ENCODE data around the gene TMEM39A. TPM values are rescaled to one million over a fixed set of nuclear protein-coding genes. Genes with fewer than 3 reads are reported as not detected.

Gene TMEM39A
- total RNA-seq, 2 experiments from 2014 or later: 54.1 to 58.0 TPM

DNA sequence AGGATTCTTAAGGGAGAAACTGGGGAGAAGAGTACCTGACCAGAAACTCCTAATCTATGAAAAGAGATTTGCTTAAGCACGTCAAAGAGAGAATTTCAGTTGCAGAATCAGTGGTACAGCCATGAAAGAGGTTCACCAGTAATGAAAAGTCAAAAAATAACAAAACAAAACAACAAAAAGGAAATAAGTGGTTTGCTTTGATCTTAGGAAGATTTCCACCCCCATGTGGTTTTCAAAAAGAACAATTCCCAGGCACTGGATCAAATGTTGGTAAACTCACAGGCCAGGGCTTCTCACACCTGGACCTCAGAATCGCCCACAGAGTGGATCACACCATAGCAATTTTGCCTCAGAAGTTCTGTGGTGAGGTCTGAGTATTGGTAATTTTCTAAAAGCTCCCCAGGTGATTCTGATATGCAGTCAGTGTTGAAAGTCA lies 67.5 kb downstream of the TMEM39A start:
- H3K4me3 Mint-ChIP-seq: no peak overlapping the region
- peaks cover 8% of the 10 kb centered on the region for H3K4me1 Mint-ChIP-seq (ENCODE audit: low read depth)
- TF ChIP-seq, protein P1, sequence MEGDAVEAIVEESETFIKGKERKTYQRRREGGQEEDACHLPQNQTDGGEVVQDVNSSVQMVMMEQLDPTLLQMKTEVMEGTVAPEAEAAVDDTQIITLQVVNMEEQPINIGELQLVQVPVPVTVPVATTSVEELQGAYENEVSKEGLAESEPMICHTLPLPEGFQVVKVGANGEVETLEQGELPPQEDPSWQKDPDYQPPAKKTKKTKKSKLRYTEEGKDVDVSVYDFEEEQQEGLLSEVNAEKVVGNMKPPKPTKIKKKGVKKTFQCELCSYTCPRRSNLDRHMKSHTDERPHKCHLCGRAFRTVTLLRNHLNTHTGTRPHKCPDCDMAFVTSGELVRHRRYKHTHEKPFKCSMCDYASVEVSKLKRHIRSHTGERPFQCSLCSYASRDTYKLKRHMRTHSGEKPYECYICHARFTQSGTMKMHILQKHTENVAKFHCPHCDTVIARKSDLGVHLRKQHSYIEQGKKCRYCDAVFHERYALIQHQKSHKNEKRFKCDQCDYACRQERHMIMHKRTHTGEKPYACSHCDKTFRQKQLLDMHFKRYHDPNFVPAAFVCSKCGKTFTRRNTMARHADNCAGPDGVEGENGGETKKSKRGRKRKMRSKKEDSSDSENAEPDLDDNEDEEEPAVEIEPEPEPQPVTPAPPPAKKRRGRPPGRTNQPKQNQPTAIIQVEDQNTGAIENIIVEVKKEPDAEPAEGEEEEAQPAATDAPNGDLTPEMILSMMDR (IDR thresholded peaks at IDR 0.05): no peak
- H3K27ac Mint-ChIP-seq: no peak overlapping the region
- Histone ChIP-seq H3K36me3 (ENCODE audit: insufficient read depth, low read length) (peaks cover 32% of the 10 kb centered on the region), H3K9me3 (ENCODE audit: control insufficient read depth in 1 of 2, insufficient read depth in 1 of 2, low read length in 2 of 2) (no peaks in the 10 kb centered on the region), H3K4me3 (ENCODE audit: low read length) (no peak overlapping the region), H3K27me3 (ENCODE audit: control insufficient read depth in 1 of 2, insufficient read depth in 2 of 2, low read length in 2 of 2) (no peaks in the 10 kb centered on the region), H3K4me1 (ENCODE audit: insufficient read depth, low read length) (peaks cover 4% of the 10 kb centered on the region), H3K27ac (ENCODE audit: low read depth in 1 of 2, low read length in 2 of 2) (no peak overlapping the region)
- no peaks in the 10 kb centered on the region for H3K27me3 Mint-ChIP-seq
- ATAC-seq (ENCODE audit: poor library complexity): no peak
- ChIA-PET POLR2A (no interaction called here), CTCF (no interaction called here)
- intact Hi-C loops (cut with DNase I, micrococcal nuclease): no loop called here
- peaks cover 60% of the 10 kb centered on the region for H3K36me3 Mint-ChIP-seq (ENCODE audit: low read depth)
- no peak for DNase-seq
- no peaks in the 10 kb centered on the region for H3K9me3 Mint-ChIP-seq

DNA sequence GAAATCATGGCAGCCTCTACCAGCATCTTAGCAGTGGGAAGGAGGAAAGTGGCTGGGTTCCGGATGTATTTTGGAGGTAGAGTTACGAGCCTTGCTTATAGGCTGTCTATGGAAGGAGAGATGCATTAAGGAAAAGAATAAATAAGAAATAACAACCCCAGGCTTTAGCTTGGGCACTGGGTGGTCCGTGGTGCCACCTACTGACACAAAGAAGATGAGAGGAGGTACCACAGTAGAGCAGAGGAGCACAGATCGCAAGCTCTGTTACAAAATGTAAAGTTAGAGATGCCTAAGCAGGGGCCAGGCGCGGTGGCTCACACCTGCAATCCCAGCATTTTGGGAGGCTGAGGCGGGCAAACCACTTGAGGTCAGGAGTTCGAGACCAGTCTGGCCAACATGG lies 74.8 kb downstream of the TMEM39A start:
- intact Hi-C loops (cut with DNase I, micrococcal nuclease): no loop called here
- Mint-ChIP-seq H3K4me3 (no peak overlapping the region), H3K27me3 (no peaks in the 10 kb centered on the region), H3K9me3 (no peaks in the 10 kb centered on the region), H3K36me3 (ENCODE audit: low read depth) (peaks cover 58% of the 10 kb centered on the region), H3K27ac (no peak overlapping the region), H3K4me1 (ENCODE audit: low read depth) (no peaks in the 10 kb centered on the region)
- no peak overlapping the region for H3K27ac ChIP-seq (ENCODE audit: low read depth in 1 of 2, low read length in 2 of 2)
- TF ChIP-seq, protein P1 (IDR thresholded peaks at IDR 0.05): no peak
- H3K9me3 ChIP-seq (ENCODE audit: control insufficient read depth in 1 of 2, insufficient read depth in 1 of 2, low read length in 2 of 2): no peaks in the 10 kb centered on the region
- CTCF ChIA-PET: no interaction called here
- H3K27me3 ChIP-seq (ENCODE audit: control insufficient read depth in 1 of 2, insufficient read depth in 2 of 2, low read length in 2 of 2): no peaks in the 10 kb centered on the region
- ATAC-seq (ENCODE audit: poor library complexity): no peak
- no peak for DNase-seq
- POLR2A ChIA-PET: no interaction called here
- no peaks in the 10 kb centered on the region for H3K4me1 ChIP-seq (ENCODE audit: insufficient read depth, low read length)
- H3K4me3 ChIP-seq (ENCODE audit: low read length): no peak overlapping the region
- peaks cover 33% of the 10 kb centered on the region for H3K36me3 ChIP-seq (ENCODE audit: insufficient read depth, low read length)

DNA sequence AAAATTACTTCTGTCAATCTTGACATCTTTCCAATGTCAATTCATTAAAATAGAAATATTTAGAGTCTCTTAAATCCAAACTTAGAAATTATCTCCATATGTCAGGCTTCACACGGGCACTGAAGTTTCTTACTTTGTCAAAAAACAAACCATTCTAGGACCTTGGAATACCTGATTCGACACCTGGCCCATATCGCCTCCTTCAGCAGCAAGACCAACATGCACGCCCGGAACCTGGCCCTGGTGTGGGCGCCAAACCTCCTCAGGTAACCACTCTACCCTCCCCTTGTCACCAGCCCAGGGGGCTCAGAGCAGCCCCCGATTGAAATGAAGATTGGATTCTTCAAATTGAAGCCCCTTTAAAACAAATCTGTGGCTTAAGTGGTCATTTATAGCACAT lies 81.3 kb downstream of the TMEM39A start:
- Histone ChIP-seq H3K27ac (ENCODE audit: low read depth in 1 of 2, low read length in 2 of 2) (no peak overlapping the region), H3K27me3 (ENCODE audit: control insufficient read depth in 1 of 2, insufficient read depth in 2 of 2, low read length in 2 of 2) (no peaks in the 10 kb centered on the region), H3K9me3 (ENCODE audit: control insufficient read depth in 1 of 2, insufficient read depth in 1 of 2, low read length in 2 of 2) (no peaks in the 10 kb centered on the region), H3K4me1 (ENCODE audit: insufficient read depth, low read length) (no peaks in the 10 kb centered on the region), H3K36me3 (ENCODE audit: insufficient read depth, low read length) (peaks cover 15% of the 10 kb centered on the region), H3K4me3 (ENCODE audit: low read length) (no peak overlapping the region)
- TF ChIP-seq, protein P1 (IDR thresholded peaks at IDR 0.05): no peak
- Mint-ChIP-seq H3K36me3 (ENCODE audit: low read depth) (peaks cover 37% of the 10 kb centered on the region), H3K4me1 (ENCODE audit: low read depth) (no peaks in the 10 kb centered on the region), H3K27ac (no peak overlapping the region), H3K4me3 (no peak overlapping the region), H3K27me3 (no peaks in the 10 kb centered on the region), H3K9me3 (no peaks in the 10 kb centered on the region)
- intact Hi-C loops (cut with DNase I, micrococcal nuclease): no loop called here
- POLR2A ChIA-PET: no interaction called here
- DNase-seq (no peak), ATAC-seq (ENCODE audit: poor library complexity) (no peak)
- CTCF ChIA-PET: no interaction called here
